K562 (cell line): ENCODE results near the gene ENPP5. TPM values are rescaled to one million over a fixed set of nuclear protein-coding genes. Genes with fewer than 3 reads are reported as not detected.

Experiments used
- ATAC-seq: fragments of 200-7000 bp; cut with Tn5 transposase; 3 replicates; pipeline ENCODE4 v1.9.1; 2020; ENCODE audit warnings: moderate library complexity
- BruUV-seq: library from RNA; stranded (reverse); fragments of 400-500 nt; replicated peaks from 2 replicates; lab custom pipeline; 2021; lab: Mats Ljungman, UMichigan
- CTCF ChIA-PET: fragments of 300-600 bp; formaldehyde crosslinking; extraction: SDS; loops from one replicate; lab custom pipeline; 2021; ENCODE audit warnings: low intra/inter-chr PET ratio; lab: Yijun Ruan, JAX
- POLR2A ChIA-PET: fragments of 300-600, 350-650 bp; sonication (Branson Sonifier 250); formaldehyde crosslinking; extraction: SDS; loops from one replicate; lab custom pipeline; 2021; ENCODE audit warnings: antibody characterized with exemption, inconsistent platforms; lab: Yijun Ruan, JAX
- DNase-seq, 4 experiments: peaks; one replicate each; pipeline versions ENCODE4 v3.0.0 to v3.0.0-alpha.2; 2011 to 2018; ENCODE audit warnings: low spot score in 3 of 4, mixed read lengths in 3 of 4; ENCODE audit errors: extremely low read depth in 1 of 4
- FAIRE-seq: peaks from 2 replicates; lab custom pipeline; 2011; peaks lifted over from hg19 to GRCh38; lab: Jason Lieb, UNC
- H2AFZ ChIP-seq: 2 replicates; pipeline ENCODE4 v1.6.0; 2011; ENCODE audit warnings: low read depth, low read length, control low read depth, inconsistent platforms
- H3K27ac ChIP-seq: fragments of 200-600 bp; 3 replicates; pipeline ENCODE4 v1.8.0; 2011; ENCODE audit warnings: low read depth, mild to moderate bottlenecking, control low read depth, inconsistent platforms, low read length, moderate library complexity, mixed read lengths; ENCODE audit errors: extremely low read depth
- H3K27me3 ChIP-seq, 2 experiments: fragments of 300-600 bp in 1 of 2; 2 replicates in 1 of 2; 3 replicates in 1 of 2; pipeline versions ENCODE4 v1.6.0 to v1.8.0; 2011; ENCODE audit warnings: inconsistent platforms in 2 of 2, low read length in 2 of 2, mild to moderate bottlenecking in 1 of 2, mixed read lengths in 1 of 2, moderate library complexity in 1 of 2; ENCODE audit not compliant: control insufficient read depth in 2 of 2, insufficient read depth in 2 of 2
- H3K36me3 ChIP-seq: fragments of 300-600 bp; 3 replicates; pipeline ENCODE4 v1.8.0; 2011; ENCODE audit warnings: mild to moderate bottlenecking, low read length, inconsistent platforms; ENCODE audit not compliant: control insufficient read depth, insufficient read depth
- H3K4me1 ChIP-seq, 2 experiments: fragments of 200-600 bp in 1 of 2; replicated peaks in 1 of 2; 2 replicates in 1 of 2; 3 replicates in 1 of 2; pipeline versions ENCODE4 v1.5.1 to v1.8.0; 2011; ENCODE audit warnings: inconsistent platforms in 2 of 2, low read length in 2 of 2, mild to moderate bottlenecking in 1 of 2, mixed read lengths in 1 of 2, moderate library complexity in 1 of 2; ENCODE audit not compliant: control insufficient read depth in 2 of 2, insufficient read depth in 2 of 2
- H3K4me2 ChIP-seq: 2 replicates; pipeline ENCODE4 v1.6.1; 2011; ENCODE audit warnings: low read length, control low read depth, inconsistent platforms, mixed read lengths; ENCODE audit not compliant: insufficient read depth
- H3K4me3 ChIP-seq: fragments of 200-600 bp; sonication (generic), shearing (Covaris generic); 2 replicates; pipeline ENCODE4 v1.5.1; 2016; ENCODE audit warnings: control low read depth, inconsistent platforms
- H3K79me2 ChIP-seq: fragments of 200-600 bp; 3 replicates; pipeline ENCODE4 v1.8.0; 2011; ENCODE audit warnings: low read length, inconsistent platforms; ENCODE audit not compliant: control insufficient read depth, insufficient read depth
- H3K9ac ChIP-seq, 2 experiments: 2 replicates each; pipeline versions ENCODE4 v1.6.0 to v1.6.1; 2011; ENCODE audit warnings: low read depth in 2 of 2, low read length in 2 of 2, control low read depth in 1 of 2, inconsistent platforms in 1 of 2, mild to moderate bottlenecking in 1 of 2, mixed read lengths in 1 of 2; ENCODE audit not compliant: insufficient read depth in 1 of 2
- H3K9me1 ChIP-seq: one replicate; pipeline ENCODE4 v1.6.0; 2011; ENCODE audit warnings: inconsistent platforms, mild to moderate bottlenecking, low read length, moderate library complexity; ENCODE audit not compliant: control insufficient read depth, insufficient read depth
- H3K9me3 ChIP-seq: replicated peaks from 2 replicates; pipeline ENCODE4 v1.5.1; 2011; ENCODE audit warnings: low read depth, low read length, inconsistent platforms; ENCODE audit not compliant: control insufficient read depth, insufficient read depth
- H4K20me1 ChIP-seq: replicated peaks from 2 replicates; pipeline ENCODE4 v1.6.1; 2011; ENCODE audit warnings: low read length, inconsistent platforms, mixed read lengths; ENCODE audit not compliant: control insufficient read depth, insufficient read depth
- DPF2 ChIP-seq: fragments of 450-650 bp; IDR thresholded peaks from 2 replicates; pipeline ENCODE4 v1.6.1; 2016
- ETS1 ChIP-seq: conservative IDR thresholded peaks from 2 replicates; pipeline ENCODE4 v1.6.1; 2011; ENCODE audit warnings: low read depth, mild to moderate bottlenecking, low read length; ENCODE audit not compliant: control insufficient read depth
- HDAC1 ChIP-seq, 2 experiments: fragments of 450-650 bp; IDR thresholded peaks; 2 replicates each; pipeline ENCODE4 v1.6.1; 2016 to 2017; ENCODE audit warnings: inconsistent platforms in 1 of 2, mild to moderate bottlenecking in 1 of 2, moderate library complexity in 1 of 2
- HNRNPLL ChIP-seq: fragments of 200-400 bp; formaldehyde crosslinking; IDR thresholded peaks from 2 replicates; pipeline ENCODE4 v1.6.1; 2017; ENCODE audit warnings: low read length, low read depth, mild to moderate bottlenecking; ENCODE audit not compliant: poor library complexity, severe bottlenecking
- KDM2B ChIP-seq: fragments of 250-450 bp; sonication (Bioruptor Pico); IDR thresholded peaks from 2 replicates; pipeline ENCODE4 v1.8.0; 2021; ENCODE audit warnings: mild to moderate bottlenecking, moderate library complexity
- SAP30 ChIP-seq: fragments of 200-600 bp; sonication (generic); IDR thresholded peaks from 2 replicates; pipeline ENCODE4 v1.6.1; 2012; ENCODE audit warnings: borderline replicate concordance, low read depth, mild to moderate bottlenecking, moderate library complexity, low read length, control low read depth, inconsistent platforms; ENCODE audit not compliant: insufficient read depth, poor library complexity, severe bottlenecking
- TGIF2 ChIP-seq: sonication (generic); formaldehyde crosslinking; IDR thresholded peaks from 2 replicates; pipeline ENCODE4 v1.8.1; 2022; ENCODE audit warnings: mild to moderate bottlenecking, missing genetic modification reagents, moderate library complexity
- XRCC4 ChIP-seq: IDR thresholded peaks from one replicate; pipeline ENCODE4 v1.6.1; 2011; ENCODE audit not compliant: insufficient read depth, insufficient read length; ENCODE audit errors: extremely low read depth
- ZNF699 ChIP-seq: fragments of 250-450 bp; sonication (Bioruptor Pico); IDR thresholded peaks from 2 replicates; pipeline ENCODE4 v1.8.0; 2021; ENCODE audit warnings: mild to moderate bottlenecking, moderate library complexity; ENCODE audit not compliant: insufficient replicate concordance
- WGBS: fragments of 100-300 bp; shearing (Covaris generic); methylation state at CpG from one replicate; pipeline ENCODE4 v1.1.6; 2016; ENCODE audit warnings: low coverage, mixed read lengths; ENCODE audit not compliant: insufficient coverage; ENCODE audit errors: missing lambda C conversion rate; 5-methylcytosine and 5-hydroxymethylcytosine counted together
- in situ Hi-C: fragments of 300-500 bp; cut with MboI; formaldehyde crosslinking; loops from 4 replicates; pipeline ENCODE4 v1.15.0; 2018; ENCODE audit warnings: inconsistent platforms, mixed read lengths
- intact Hi-C: fragments of 100-400 bp; cut with micrococcal nuclease; formaldehyde crosslinking; loops from 2 replicates; pipeline ENCODE4 v1.14.2; 2022
- polyA plus RNA-seq, 8 experiments: library from polyadenylated mRNA; depleted of rRNA in 4 of 8; stranded (reverse) in 5 of 8; unstranded in 3 of 8; fragments of >200 nt; fragmentation: Nextera tagmentation in 2 of 8; fragmentation: Illumina TruSeq in 1 of 8; extraction: Ambion mirVana in 2 of 8; extraction: Trizol in 1 of 8; gene quantifications; 2 replicates each; pipeline versions ENCODE4 v1.2.1 to v1.2.3, GENCODE V29; 2011 to 2014; ENCODE audit warnings: inconsistent platforms in 1 of 8, missing spikeins in 1 of 8
- total RNA-seq, 7 experiments: library from RNA; depleted of rRNA in 6 of 7; stranded (reverse); fragments of >200 nt in 6 of 7; fragmentation: Illumina TruSeq in 2 of 7; extraction: Trizol in 2 of 7; gene quantifications; 2 replicates each; pipeline versions ENCODE4 v1.2.1 to v1.2.3, GENCODE V29; 2011 to 2021; ENCODE audit warnings: low replicate concordance in 1 of 7
- TF ChIP-seq, protein P1 (sequence below): sonication (generic); formaldehyde crosslinking; IDR thresholded peaks from 2 replicates; pipeline ENCODE4 v1.8.0; 2023; ENCODE audit warnings: mild to moderate bottlenecking, missing genetic modification reagents

The ENPP5 gene
- total and polyA plus RNA-seq, 9 of the 15 experiments (the other 6 are each of a cell fraction or from before 2014, with no cell fraction given) = not detected

- intact Hi-C loops (no loop called here), in situ Hi-C loops (no loop called here)
- no peak for DNase-seq
- BruUV-seq = no TSS peak
- Histone ChIP-seq H3K36me3 (no peaks in the 10 kb centered on the region), H3K4me1 (no peaks in the 10 kb centered on the region), H3K9me1 (no peaks in the 10 kb centered on the region), H3K27ac (no peak overlapping the region), H3K4me3 (no peak overlapping the region), H4K20me1 (no peaks in the 10 kb centered on the region), H3K9me3 (no peaks in the 10 kb centered on the region), H3K79me2 (no peaks in the 10 kb centered on the region), H3K27me3 (no peaks in the 10 kb centered on the region), H2AFZ (no peak overlapping the region), H3K9ac (no peak overlapping the region), H3K4me2 (no peak overlapping the region)
- ChIA-PET CTCF (no interaction called here), POLR2A (interaction anchor here (1.0 kb wide), 1 partner anchor 26 kb away, joined by 4 read pairs; no protein-coding TSS in a partner anchor)
- 0% methylated on average over 4 of the region's 4 CpGs for WGBS
- ATAC-seq = no peak
- FAIRE-seq = no peak
- TF ChIP-seq HDAC1 (IDR thresholded peaks at IDR 0.05) (no peak), KDM2B (CRISPR knock-in tag) (no peak), SAP30 (no peak), HNRNPLL (no peak), XRCC4 (no peak), DPF2 (no peak), TGIF2 (no peak), ETS1 (no peak), ZNF699 (CRISPR knock-in tag) (no peak)
- TF ChIP-seq, protein P1, sequence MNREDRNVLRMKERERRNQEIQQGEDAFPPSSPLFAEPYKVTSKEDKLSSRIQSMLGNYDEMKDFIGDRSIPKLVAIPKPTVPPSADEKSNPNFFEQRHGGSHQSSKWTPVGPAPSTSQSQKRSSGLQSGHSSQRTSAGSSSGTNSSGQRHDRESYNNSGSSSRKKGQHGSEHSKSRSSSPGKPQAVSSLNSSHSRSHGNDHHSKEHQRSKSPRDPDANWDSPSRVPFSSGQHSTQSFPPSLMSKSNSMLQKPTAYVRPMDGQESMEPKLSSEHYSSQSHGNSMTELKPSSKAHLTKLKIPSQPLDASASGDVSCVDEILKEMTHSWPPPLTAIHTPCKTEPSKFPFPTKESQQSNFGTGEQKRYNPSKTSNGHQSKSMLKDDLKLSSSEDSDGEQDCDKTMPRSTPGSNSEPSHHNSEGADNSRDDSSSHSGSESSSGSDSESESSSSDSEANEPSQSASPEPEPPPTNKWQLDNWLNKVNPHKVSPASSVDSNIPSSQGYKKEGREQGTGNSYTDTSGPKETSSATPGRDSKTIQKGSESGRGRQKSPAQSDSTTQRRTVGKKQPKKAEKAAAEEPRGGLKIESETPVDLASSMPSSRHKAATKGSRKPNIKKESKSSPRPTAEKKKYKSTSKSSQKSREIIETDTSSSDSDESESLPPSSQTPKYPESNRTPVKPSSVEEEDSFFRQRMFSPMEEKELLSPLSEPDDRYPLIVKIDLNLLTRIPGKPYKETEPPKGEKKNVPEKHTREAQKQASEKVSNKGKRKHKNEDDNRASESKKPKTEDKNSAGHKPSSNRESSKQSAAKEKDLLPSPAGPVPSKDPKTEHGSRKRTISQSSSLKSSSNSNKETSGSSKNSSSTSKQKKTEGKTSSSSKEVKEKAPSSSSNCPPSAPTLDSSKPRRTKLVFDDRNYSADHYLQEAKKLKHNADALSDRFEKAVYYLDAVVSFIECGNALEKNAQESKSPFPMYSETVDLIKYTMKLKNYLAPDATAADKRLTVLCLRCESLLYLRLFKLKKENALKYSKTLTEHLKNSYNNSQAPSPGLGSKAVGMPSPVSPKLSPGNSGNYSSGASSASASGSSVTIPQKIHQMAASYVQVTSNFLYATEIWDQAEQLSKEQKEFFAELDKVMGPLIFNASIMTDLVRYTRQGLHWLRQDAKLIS (CRISPR knock-in tag) = no peak
Measured at GRCh38 chr6:46201702-46202101, 30.9 kb upstream of the ENPP5 start.
